IPS-NIHi7 (cell line): Measurements from ENCODE around the gene CNPY4.
"Not testable (repeated sequence)": the region's sequence is repeated elsewhere in the genome, so short reads cannot be mapped to it uniquely, and the experiment has no call there.

Experiments used
- DNase-seq: peaks from one replicate; pipeline ENCODE4 v3.0.0; 2012; ENCODE audit warnings: mixed read lengths; ENCODE audit errors: extremely low spot score

The CNPY4 gene

DNA sequence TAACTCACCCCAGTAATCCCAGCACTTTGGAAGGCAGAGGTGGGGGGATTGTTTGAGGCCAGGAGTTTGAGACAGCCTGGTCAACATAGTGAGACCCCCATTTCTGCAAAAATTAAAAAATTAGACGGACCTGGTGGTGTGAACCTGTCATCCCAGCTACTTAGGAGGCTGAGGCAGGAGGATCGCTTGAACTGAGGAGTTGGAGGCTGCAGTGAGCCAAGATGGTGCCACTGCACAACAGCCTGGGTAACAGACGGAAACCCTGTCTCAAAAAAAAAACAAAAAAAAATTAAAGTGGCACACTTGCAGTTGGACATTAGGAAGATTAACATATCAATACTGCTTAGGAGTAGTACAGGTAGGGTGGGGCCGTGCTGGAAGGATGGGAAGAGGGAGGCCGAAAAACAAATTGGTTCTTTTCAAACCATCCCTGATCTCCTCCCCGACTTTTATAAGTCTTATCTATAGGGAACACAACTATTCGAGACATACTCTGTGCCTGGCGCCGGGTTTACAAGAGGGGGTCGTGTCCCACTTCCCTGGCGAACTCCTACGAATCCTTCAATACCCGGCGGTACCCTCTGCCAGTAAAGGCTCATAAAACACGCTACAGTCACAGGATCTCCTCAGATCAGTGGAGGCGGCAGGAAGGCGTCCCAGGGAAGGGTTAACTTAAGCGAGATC lies 904 bp upstream of the CNPY4 start:
- DNase-seq = no peak

DNA sequence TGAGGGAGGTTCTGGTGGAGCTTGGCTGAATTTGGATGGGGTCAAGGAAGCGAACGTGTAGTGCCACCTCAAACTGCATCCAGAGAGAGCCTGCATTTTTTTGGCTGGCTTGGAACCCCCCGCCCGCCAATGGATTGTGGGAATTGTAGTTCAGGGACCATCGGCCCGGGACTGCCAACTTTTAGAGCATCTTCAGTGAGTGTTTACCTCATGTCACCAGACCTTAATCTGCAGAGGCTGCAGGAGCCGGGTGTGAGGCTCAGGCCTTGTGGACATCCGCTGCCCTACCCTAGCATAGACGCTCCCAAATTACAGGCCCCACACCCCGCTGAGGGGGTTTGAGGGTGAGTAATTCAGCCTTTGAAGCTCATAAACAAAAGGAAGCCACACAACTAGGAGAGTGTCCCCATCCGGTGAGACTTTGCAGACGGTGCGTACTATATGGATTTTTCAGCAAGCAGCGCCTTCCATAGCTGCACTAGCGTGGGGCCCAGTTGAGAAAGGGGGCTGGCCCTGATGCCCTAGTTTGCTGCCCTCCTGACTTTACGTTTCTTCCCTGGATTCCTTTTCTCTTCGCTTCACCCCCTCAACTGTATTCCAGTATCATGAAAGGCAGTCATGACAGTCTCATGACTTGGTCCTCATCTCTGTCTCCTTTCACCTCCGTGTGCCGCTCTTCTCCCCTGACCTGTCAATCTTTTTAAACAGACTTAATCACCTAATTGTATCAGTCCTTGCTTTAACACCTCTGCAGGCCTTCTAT lies 717 bp downstream of the CNPY4 start:
- DNase-seq = peak; percentile 71

DNA sequence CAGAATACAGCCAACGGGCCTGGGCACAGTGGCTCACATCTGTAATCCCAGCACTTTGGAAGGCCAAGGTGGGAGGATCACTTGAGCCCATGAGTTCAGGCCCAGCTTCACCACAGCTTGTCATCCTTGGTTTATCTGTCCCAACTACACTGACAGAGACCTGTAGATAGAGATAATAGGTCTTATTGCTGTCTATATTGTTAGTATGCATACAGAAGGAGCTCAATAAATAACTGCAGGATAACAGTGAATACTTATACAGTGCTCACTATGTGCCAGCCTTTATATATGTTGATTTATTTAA lies 1.3 kb downstream of the CNPY4 start:
- DNase-seq = no peak

DNA sequence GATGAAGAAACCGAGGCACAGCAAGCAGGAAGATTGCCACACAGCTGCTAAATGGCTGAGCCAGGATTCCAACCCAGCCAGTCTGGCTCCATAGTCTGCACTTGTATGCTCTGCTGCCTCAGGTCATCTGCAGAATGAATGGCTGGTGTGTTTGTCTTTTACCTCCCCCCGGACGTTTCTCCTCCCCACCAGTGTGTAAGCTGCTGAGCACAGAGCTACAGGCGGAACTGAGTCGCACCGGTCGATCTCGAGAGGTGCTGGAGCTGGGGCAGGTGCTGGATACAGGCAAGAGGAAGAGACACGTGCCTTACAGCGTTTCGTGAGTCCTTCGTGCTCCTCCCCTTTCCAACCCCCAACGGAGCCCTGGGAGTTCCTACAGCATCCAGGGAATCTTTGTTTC lies 2.6 kb downstream of the CNPY4 start:
- no peak for DNase-seq

DNA sequence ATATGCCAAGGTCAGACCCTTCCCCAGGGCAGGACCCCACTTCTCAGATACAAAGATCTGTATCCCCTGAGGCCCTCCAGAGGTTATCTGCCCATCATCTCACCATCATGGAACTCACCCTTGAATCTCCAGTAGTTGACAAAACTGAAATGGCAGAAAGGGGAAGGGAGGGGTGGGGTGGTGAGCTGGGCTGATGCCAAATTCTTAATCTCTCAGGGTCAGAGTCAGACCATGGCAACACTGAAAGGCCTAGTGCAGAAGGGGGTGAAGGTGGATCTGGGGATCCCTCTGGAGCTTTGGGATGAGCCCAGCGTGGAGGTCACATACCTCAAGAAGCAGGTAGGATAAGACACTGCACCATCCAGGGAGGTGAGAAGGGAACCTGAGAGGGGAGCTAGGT lies 3.1 kb downstream of the CNPY4 start:
- no peak for DNase-seq

DNA sequence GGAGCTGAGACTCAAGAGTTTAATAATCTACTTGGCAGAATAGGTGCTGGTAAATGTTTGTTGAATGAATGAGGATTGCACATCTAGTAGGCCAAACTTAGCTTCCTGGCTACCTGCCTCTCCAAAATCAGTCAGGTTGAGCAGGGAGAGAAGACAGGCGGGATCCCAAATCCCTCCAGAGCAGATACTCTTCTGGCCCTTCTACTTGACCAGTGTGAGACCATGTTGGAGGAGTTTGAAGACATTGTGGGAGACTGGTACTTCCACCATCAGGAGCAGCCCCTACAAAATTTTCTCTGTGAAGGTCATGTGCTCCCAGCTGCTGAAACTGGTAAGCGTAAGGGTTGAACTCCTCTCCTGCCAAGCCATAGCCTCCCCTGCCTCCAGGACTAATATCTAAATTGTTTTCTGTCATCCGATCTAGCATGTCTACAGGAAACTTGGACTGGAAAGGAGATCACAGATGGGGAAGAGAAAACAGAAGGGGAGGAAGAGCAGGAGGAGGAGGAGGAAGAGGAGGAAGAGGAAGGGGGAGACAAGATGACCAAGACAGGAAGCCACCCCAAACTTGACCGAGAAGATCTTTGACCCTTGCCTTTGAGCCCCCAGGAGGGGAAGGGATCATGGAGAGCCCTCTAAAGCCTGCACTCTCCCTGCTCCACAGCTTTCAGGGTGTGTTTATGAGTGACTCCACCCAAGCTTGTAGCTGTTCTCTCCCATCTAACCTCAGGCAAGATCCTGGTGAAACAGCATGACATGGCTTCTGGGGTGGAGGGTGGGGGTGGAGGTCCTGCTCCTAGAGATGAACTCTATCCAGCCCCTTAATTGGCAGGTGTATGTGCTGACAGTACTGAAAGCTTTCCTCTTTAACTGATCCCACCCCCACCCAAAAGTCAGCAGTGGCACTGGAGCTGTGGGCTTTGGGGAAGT lies 5.1 kb downstream of the CNPY4 start:
- DNase-seq = no peak

DNA sequence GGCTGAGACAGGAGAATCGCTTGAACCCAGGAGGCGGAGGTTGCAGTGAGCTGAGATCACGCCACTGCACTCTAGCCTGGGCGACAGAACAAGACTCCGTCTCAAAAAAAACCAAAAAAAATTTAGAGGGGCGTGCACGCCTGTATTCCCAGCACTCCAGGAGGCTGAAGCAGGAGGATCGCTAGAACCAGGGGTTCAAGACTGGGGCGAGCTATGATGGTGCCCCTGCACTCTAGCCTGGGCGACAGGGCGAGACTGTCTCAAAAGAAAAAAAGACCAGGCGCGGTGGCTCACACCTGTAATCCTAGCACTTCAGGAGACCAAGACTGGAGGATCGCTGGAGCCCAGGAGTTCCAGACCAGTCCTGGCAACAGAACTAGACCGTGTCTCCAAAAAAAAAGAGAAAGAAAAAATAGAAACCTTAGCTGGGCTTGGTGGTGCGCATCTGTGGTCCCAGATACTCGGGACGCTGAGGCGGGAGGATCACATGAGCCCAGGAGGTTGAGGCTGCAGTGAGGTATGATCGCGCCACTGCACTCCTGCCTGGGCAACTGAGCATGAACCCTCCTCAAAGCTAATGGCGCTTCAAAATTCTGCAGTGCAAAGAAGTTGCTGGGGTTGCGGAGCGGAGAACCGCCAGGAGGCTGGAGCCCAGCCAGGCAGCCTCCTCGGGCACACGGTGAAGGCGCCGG lies 7.0 kb downstream of the CNPY4 start:
- DNase-seq = no peak

DNA sequence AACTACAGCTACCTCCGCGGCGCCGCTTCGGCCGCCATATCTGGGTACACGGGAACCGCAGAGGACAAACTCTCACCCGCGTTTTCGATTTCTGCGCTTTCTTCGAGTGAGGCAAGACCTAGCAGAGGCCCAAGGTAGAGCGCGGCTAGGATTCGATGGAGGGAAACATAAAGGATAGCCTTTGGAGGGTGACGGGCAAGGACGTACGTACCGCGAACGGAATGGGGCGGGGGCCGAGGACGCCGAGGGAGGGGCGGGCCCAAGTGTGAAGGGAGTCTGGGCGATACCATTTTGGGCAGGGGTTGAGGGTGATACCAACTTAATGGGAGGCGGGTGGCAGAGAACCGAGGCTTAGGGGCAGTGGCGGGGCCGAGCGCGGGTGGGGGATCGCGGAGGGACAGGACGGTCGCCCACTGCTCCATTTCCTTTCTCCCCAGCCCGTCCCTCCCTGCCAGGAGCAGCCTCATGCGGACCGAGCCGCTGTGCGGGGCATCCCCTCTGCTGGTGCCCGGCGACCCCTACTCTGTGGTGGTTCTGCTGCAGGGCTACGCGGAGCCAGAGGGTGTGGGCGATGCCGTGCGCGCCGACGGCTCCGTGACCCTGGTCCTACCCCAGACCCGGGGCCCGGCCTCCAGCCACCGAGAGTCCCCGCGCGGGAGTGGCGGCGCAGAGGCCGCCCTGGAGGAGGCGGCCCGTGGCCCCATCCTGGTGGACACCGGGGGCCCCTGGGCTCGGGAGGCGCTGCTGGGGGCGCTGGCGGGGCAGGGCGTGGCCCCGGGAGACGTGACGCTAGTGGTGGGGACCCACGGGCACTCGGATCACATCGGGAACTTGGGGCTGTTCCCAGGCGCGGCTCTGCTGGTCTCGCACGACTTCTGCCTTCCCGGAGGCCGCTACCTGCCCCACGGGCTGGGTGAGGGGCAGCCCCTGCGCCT lies 7.8 kb downstream of the CNPY4 start, which contains the start of gene MBLAC1:
MBLAC1 (plus strand) TSS at position 37 of the 935 bp plus-strand sequence; CDS start at position 466, 429 bp downstream.
- peak; percentile 84 for DNase-seq

DNA sequence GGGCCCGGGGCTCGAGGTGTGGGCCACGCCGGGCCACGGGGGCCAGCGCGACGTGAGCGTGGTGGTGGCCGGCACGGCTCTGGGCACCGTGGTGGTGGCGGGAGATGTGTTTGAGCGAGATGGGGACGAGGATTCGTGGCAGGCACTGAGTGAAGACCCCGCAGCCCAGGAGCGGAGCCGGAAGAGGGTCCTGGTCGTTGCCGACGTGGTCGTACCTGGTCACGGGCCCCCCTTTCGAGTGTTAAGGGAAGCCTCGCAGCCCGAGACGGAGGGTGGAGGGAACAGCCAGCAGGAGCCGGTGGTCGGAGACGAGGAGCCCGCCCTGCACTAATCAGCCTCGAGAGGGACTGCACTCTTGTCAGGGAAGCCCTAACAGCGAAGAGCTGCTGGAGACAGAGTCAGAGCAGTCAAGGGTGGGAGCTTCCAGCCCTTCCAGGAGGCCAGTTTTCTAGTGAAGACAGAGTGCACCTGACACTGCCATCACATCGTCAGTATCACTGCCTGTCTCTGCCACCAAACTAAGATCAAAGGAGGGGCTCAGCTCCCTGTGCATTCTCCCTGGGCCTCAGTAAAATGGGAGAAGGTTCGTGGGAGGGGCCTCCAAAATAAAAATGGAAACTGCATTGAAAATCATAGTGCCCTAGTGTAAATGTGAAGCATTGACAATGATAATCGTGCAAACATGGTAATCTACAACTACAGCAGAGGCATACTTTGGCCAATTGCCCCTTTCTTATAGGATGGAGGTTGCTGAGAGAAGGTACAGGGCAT lies 8.6 kb downstream of the CNPY4 start:
- peak; percentile 34 for DNase-seq

DNA sequence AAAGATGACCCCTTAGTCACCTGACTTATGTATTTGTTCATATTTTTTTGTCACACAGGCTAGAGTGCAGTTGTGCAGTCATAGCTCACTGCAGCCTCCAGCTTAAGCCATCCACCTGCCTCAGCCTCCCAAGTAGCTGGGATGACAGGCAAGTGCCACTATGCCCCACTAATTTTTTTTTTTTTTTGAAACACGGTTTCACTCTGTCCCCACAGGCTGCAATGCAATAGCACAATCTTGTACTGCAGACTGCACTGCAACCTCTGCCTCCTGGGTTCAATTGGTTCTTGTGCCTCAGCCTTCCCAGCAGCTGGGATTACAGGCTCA lies 9.2 kb downstream of the CNPY4 start:
- DNase-seq = no peak

DNA sequence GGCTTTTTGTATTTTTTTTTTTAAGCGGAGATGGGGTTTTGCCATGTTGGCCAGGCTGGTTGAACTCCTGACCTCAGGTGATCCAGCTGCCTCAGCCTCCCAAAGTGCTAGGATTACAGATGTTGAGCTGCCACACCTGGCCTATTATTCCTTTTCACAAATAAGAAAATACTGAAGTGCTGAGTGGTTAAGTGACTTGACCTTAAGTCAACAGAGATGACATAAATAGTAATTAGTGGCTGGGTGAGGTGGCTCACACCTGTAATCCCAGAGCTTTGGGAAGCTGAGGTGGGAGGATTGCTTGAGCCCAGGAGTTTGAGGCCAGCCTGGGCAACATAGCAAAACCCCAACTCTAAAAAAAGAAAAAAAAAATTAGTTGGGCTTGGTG lies 10.8 kb downstream of the CNPY4 start:
- not testable (repeated sequence) for DNase-seq

DNA sequence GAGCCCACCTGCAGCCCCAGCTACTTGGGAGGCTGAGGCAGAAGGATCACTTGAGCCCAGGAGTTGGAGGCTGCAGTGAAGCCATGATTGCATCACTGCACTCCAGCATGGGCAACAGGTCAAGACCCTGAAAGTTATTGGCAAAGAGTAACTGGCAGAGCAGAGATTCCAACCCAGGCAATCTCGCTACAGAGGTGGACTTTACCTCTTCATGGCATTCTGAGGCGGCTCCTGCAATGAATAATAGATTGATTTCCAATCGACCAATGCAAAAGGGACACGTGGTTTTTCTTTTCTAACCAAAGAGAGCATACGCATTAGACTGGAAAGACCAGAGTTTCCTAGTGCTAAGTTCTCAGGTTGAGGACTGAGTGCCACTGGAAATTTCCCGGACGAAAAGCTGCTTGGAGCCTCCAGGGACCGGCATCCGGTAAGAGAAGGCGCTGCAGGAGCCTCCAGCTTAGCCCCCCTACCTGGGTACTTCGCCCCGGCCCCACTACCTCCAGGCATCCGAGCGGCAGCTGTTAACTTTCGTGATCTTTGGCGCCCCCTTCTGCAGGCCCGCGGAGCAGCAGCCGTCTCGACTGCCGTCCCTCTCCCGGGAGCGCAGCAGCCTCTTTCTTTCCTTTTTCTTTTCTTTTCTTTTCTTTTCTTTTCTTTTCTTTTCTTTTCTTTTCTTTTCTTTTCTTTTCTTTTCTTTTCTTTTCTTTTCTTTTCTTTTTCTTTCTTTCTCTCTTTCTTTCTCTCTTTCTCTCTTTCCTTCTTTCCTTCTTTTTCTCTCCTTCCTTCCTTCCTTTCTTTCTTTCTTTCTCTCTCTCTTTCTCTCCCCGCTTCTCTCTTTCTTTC lies 11.4 kb downstream of the CNPY4 start:
- DNase-seq = peak; percentile 90

DNA sequence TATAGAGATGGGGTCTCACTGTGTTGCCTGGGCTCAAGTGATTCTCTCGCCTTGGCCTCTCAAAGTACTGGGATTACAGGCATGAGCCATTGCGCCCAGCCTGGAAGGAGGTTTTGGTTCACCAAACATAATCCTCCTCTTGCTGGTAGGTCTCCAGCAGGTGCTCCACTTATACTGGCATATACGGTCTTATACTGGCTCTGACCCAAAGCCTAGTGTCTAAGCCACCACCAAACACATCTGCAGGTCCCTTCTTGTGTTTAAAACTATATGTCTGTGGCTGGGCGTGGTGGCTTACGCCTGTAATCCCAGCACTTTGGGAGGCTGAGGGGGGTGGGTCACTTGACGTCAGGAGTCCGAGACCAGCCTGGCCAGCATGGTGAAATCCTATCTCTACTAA lies 12.7 kb downstream of the CNPY4 start:
- DNase-seq = no peak

DNA sequence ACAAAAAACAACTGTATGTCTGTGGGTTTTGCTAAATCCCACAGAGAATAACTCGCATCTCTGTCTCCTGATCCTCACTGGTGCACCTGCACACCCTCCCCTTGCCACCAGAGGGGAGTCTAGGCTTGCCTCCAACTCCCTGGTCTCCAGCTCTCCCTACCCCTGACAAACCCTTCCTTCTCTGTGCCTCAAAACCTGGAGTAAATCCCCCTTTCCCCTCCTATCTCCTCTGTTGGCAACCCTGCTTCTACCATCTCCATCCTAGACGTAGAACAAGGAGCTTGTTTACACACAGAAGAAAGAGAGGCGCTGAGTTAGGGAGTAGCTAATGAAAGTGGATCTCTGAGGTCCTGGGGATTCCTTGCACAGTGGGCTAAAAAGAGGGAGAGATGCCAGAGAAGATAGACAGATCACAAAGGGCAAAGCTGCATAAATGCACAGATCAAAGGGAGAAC lies 13.3 kb downstream of the CNPY4 start:
- peak; percentile 83 for DNase-seq

DNA sequence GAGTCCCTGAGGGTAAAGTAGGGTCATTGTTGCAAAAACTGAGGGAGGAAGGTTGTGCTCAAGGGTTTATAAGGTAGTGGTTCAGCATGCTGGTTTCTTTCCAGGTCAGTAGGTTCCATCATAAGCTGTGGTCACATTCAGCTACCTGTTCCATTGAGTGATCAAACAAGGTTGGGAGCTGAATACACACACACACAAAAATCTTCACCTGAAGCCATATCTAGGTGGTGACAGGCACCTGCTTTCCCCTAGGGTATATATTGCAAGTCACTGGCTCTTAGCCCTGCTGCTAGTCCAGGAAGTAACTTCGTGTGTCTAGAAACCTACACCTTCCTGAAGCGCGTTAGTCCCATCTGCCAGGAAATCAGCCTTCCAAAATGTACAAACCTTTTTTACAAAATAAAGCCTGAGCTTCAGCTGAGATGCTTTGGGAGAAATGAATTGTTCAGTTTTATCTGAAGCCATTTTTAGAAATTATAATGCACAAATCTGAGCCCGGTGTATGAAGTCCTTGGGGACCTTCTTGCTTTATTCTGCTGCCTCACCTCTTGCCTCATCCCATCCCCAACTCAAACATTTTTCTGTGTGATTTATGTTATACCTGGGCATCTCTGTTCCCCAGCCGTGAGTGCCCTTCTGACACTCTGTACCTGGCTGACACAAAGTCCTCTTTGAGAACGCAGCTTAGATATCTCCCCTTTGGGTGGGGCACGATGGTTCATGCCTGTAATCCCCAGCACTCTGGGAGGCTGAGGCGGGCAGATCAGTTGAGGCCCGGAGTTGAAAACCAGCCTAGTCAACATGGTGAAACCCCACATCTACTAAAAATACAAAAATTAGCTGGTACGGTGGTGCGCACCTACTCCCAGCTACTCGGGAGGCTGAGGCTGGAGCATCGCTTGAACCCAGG lies 18.7 kb downstream of the CNPY4 start:
- DNase-seq = no peak

DNA sequence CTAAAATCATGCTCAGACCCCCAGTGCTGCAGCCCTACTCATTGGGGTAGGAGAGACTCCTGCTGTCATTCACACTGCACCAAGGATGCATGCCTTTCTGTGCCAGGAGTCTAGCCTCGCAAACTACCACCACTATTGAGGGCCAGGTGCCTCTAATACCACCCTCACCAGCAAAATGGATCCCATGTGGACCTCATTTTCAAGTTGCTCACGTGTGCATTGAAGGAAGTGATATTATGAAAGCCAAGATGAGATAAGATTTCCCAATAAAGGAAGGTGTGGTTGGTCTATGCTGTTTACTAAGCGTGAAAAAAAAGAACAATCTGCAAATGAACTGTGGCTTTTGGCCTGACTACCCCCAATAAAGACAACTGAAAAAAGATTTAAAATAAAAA lies 22.1 kb downstream of the CNPY4 start:
- DNase-seq = no peak

DNA sequence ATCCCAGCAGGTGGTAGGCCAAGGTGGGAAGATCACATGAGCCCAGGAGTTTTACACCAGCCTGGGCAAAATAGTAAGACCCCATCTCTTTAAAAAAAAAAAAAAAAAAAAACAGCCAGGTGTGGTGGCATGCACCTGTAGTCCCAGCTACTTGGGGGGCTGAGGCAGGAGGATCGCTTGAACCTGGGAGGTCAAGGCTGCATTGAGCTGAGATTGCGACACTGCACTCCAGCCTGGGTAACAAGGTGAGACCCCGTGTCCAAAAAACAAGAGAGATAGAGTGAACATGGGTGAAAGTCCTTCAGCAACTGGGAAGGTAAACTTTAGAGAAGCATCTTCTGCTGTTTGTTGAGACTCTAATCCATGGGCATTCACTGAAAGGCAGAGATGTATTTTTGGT lies 23.0 kb downstream of the CNPY4 start:
- DNase-seq = no peak

DNA sequence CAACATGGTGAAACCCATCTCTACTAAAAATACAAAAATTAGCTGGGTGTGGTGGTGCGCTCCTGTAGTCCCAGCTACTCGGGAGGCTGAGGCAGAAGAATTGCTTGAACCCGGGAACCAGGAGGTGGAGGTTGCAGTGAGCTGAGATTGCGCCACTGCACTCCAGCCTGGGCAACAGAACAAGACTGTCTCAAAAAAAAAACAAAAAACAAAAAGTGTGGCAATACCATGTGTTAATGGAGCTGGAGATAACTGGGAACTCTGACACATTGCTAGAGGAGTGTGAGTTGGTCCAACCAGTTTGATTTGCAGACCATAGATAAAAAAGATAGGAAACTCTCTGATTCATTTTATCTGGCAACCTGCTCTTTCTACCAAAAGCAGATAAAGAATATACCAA lies 26.9 kb downstream of the CNPY4 start:
- DNase-seq = not testable (repeated sequence)
